ENCODE measurements around the gene AUTS2. TPM values are rescaled to one million over a fixed set of nuclear protein-coding genes. Genes with fewer than 3 reads are reported as not detected.

The AUTS2 gene
- total and polyA plus RNA-seq, 2 of the 8 experiments (the other 6 are each of a cell fraction or from before 2014, with no cell fraction given), result 25.9 to 101 TPM

- TF ChIP-seq CHD7 (IDR thresholded peaks at IDR 0.05; ENCODE audit: insufficient replicate concordance, low read length) (no peak), SIN3A (conservative IDR thresholded peaks at IDR 0.05 in 1 of 2, IDR thresholded peaks at IDR 0.05 in 1 of 2; ENCODE audit: low read depth in 1 of 2, low read length in 2 of 2) (no peak), JUND (IDR thresholded peaks at IDR 0.05; ENCODE audit: low read length) (no peak)
Measured at GRCh38 chr7:70352088-70352487, 753.8 kb downstream of the AUTS2 start (continued).
